HCT116 (cell line): ENCODE measurements around the gene UVRAG. TPM values are rescaled to one million over a fixed set of nuclear protein-coding genes. Genes with fewer than 3 reads are reported as not detected.

Experiments used
- ATAC-seq: fragments of 200-7000 bp; cut with Tn5 transposase; 2 replicates; pipeline ENCODE4 v1.9.1; 2020; ENCODE audit warnings: mild to moderate bottlenecking, moderate library complexity
- BruUV-seq: library from RNA; stranded (reverse); fragments of 400-500 nt; replicated peaks from 2 replicates; lab custom pipeline; 2021; lab: Mats Ljungman, UMichigan
- CTCF ChIA-PET: fragments of 300-600 bp; sonication (Branson Sonifier 250); formaldehyde crosslinking; loops from one replicate; lab custom pipeline; 2021; ENCODE audit warnings: antibody characterized with exemption; lab: Charles Lee
- POLR2A ChIA-PET: fragments of 300-600, 350-600 bp; sonication (Branson Sonifier 250); formaldehyde crosslinking; loops from one replicate; lab custom pipeline; 2021; ENCODE audit warnings: antibody characterized with exemption; lab: Charles Lee
- RAD21 ChIA-PET, 2 experiments: fragments of 300-600 bp; sonication (Branson Sonifier 250); formaldehyde crosslinking; loops; one replicate each; lab custom pipeline; 2023; ENCODE audit warnings: low total read pairs in 2 of 2; ENCODE audit not compliant: uncharacterized antibody in 2 of 2, unreplicated experiment in 2 of 2, low non-redundant PET in 1 of 2; lab: Charles Lee
- DNase-seq: peaks from one replicate; pipeline ENCODE4 v3.0.0-alpha.2; 2010; ENCODE audit warnings: low read depth, low spot score
- H2AFZ ChIP-seq: fragments of 200-600 bp; shearing (Covaris generic), sonication (generic); 2 replicates; pipeline ENCODE4 v1.6.1; 2017; ENCODE audit warnings: low read depth, mixed run types, mixed read lengths, antibody characterized with exemption, low read length; ENCODE audit not compliant: poor library complexity, severe bottlenecking
- H3K27ac ChIP-seq: 2 replicates; pipeline ENCODE4 v1.5.1; 2012; ENCODE audit warnings: low read depth, low read length
- H3K27me3 ChIP-seq: fragments of 200-600 bp; sonication (generic); 2 replicates; pipeline ENCODE4 v1.6.1; 2016; ENCODE audit warnings: mixed run types, low read length, mixed read lengths; ENCODE audit not compliant: insufficient read depth
- H3K36me3 ChIP-seq, 2 experiments: fragments of 200-500 bp in 1 of 2; fragments of 200-600 bp in 1 of 2; sonication (Bioruptor generic) in 1 of 2; sonication (generic) in 1 of 2; 2 replicates each; pipeline versions ENCODE4 v1.5.1 to v1.6.1; 2014 to 2016; ENCODE audit warnings: low read length in 2 of 2, inconsistent platforms in 1 of 2, mixed read lengths in 1 of 2, mixed run types in 1 of 2; ENCODE audit not compliant: insufficient read depth in 2 of 2, control insufficient read depth in 1 of 2
- H3K4me1 ChIP-seq, 2 experiments: fragments of 200-600 bp in 1 of 2; sonication (generic) in 1 of 2; 2 replicates each; pipeline versions ENCODE4 v1.5.1 to v1.6.1; 2012 to 2017; ENCODE audit warnings: low read length in 2 of 2, inconsistent platforms in 1 of 2, mild to moderate bottlenecking in 1 of 2, mixed read lengths in 1 of 2, mixed run types in 1 of 2, moderate library complexity in 1 of 2; ENCODE audit not compliant: insufficient read depth in 2 of 2, control insufficient read depth in 1 of 2
- H3K4me2 ChIP-seq: fragments of 200-600 bp; sonication (generic); 2 replicates; pipeline ENCODE4 v1.6.1; 2017; ENCODE audit warnings: mixed run types, low read length, mixed read lengths
- H3K4me3 ChIP-seq, 2 experiments: fragments of 200-600 bp in 1 of 2; sonication (generic) in 1 of 2; replicated peaks in 1 of 2; 2 replicates each; pipeline ENCODE4 v1.5.1; 2011 to 2016; ENCODE audit warnings: low read length in 2 of 2, control low read depth in 1 of 2, low read depth in 1 of 2, mild to moderate bottlenecking in 1 of 2, mixed read lengths in 1 of 2, mixed run types in 1 of 2
- H3K79me2 ChIP-seq: fragments of 200-600 bp; sonication (generic); 2 replicates; pipeline ENCODE4 v1.6.1; 2017; ENCODE audit warnings: mild to moderate bottlenecking, mixed run types, low read length, moderate library complexity, mixed read lengths; ENCODE audit not compliant: insufficient read depth
- H3K9ac ChIP-seq: fragments of 200-600 bp; sonication (generic); 2 replicates; pipeline ENCODE4 v1.6.1; 2016; ENCODE audit warnings: low read length, mixed read lengths
- H3K9me2 ChIP-seq: fragments of 200-600 bp; sonication (generic), shearing (Covaris generic); 2 replicates; pipeline ENCODE4 v1.6.1; 2017; ENCODE audit warnings: mixed run types, mild to moderate bottlenecking, moderate library complexity; ENCODE audit not compliant: insufficient read depth
- H3K9me3 ChIP-seq, 2 experiments: fragments of 200-500 bp in 1 of 2; fragments of 200-600 bp in 1 of 2; sonication (Bioruptor generic) in 1 of 2; sonication (generic) in 1 of 2; 2 replicates each; pipeline ENCODE4 v1.6.1; 2014 to 2017; ENCODE audit warnings: low read length in 2 of 2, mixed read lengths in 2 of 2, inconsistent platforms in 1 of 2, low read depth in 1 of 2, mild to moderate bottlenecking in 1 of 2, mixed run types in 1 of 2, moderate library complexity in 1 of 2; ENCODE audit not compliant: control insufficient read depth in 1 of 2, insufficient read depth in 1 of 2
- H4K20me1 ChIP-seq: fragments of 200-600 bp; sonication (generic), shearing (Covaris generic); 2 replicates; pipeline ENCODE4 v1.6.1; 2017; ENCODE audit warnings: mixed run types, mild to moderate bottlenecking, moderate library complexity; ENCODE audit not compliant: insufficient read depth
- CBX3 ChIP-seq: IDR thresholded peaks from 2 replicates; pipeline ENCODE4 v1.6.1; 2012; ENCODE audit warnings: low read depth
- FOSL1 ChIP-seq: IDR thresholded peaks from 2 replicates; pipeline ENCODE4 v1.6.1; 2012; ENCODE audit warnings: low read depth
- SIN3A ChIP-seq: IDR thresholded peaks from 2 replicates; pipeline ENCODE4 v1.6.1; 2012; ENCODE audit warnings: low read depth
- SRF ChIP-seq: IDR thresholded peaks from 2 replicates; pipeline ENCODE4 v1.6.1; 2012; ENCODE audit warnings: low read depth
- YY1 ChIP-seq: IDR thresholded peaks from 2 replicates; pipeline ENCODE4 v1.6.1; 2011; ENCODE audit warnings: low read length, low read depth, moderate library complexity, mild to moderate bottlenecking; ENCODE audit not compliant: insufficient replicate concordance; ENCODE audit errors: extremely low read depth
- ZFX ChIP-seq: fragments of 450-650 bp; IDR thresholded peaks from 2 replicates; pipeline ENCODE4 v1.6.1; 2017
- ZNF274 ChIP-seq: fragments of 200-500 bp; sonication (Bioruptor generic); IDR thresholded peaks from 2 replicates; pipeline ENCODE4 v1.6.1; 2014; ENCODE audit warnings: mild to moderate bottlenecking, low read depth, low read length, inconsistent platforms
- intact Hi-C: fragments of 100-400 bp; cut with micrococcal nuclease; formaldehyde crosslinking; loops from 2 replicates; pipeline ENCODE4 v1.10.0; 2022
- total RNA-seq: library from RNA; stranded (reverse); gene quantifications from one replicate; pipeline ENCODE4 v1.2.1, GENCODE V29; 2021; ENCODE audit not compliant: unreplicated experiment
- TF ChIP-seq, protein P1 (sequence below): IDR thresholded peaks from 2 replicates; pipeline ENCODE4 v1.6.1; 2012; ENCODE audit warnings: low read depth
- TF ChIP-seq, protein P2 (sequence below), 3 experiments: fragments of 200-600 bp in 1 of 3; sonication (generic) in 1 of 3; IDR thresholded peaks in 2 of 3; conservative IDR thresholded peaks in 1 of 3; 2 replicates each; pipeline ENCODE4 v1.5.1; 2012 to 2017; ENCODE audit warnings: low read depth in 2 of 3, low read length in 2 of 3, antibody characterized with exemption in 1 of 3, borderline replicate concordance in 1 of 3, control low read depth in 1 of 3, mild to moderate bottlenecking in 1 of 3, mixed read lengths in 1 of 3, mixed run types in 1 of 3, moderate library complexity in 1 of 3; ENCODE audit not compliant: insufficient read depth in 1 of 3

The UVRAG gene
- total RNA-seq, 1 experiment from 2014 or later, result 12.3 TPM

DNA sequence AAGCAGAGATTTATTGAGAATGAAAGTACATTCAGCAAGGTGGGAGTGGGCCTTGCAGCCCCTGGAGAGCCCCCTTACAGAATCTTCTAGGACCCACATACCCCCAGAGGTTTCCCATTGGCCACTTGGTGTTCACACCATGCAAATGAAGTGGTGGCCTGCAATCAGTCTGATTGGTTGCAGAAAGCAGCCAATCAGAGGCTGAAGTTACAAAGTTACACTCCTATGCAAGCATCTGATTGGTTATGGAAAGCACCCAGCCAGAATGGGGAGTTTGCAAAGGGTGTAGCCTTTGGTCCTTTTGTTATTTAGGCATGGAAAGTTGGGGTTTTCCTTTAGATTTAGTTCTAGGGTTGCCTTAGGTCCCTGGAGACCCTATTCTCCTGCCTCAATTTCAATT, 34.9 kb downstream of the UVRAG start:
- H3K27me3 ChIP-seq, result no peaks in the 10 kb centered on the region
- DNase-seq (no peak), ATAC-seq (no peak)
- H3K36me3 ChIP-seq, result no peaks in the 10 kb centered on the region
- H3K9me2 ChIP-seq, result no peaks in the 10 kb centered on the region
- 0 out of 2 replicates have a peak, but pooled peaks cover 8% of the 10 kb centered on the region for H3K79me2 ChIP-seq
- RAD21 ChIA-PET, result no interaction called here
- H4K20me1 ChIP-seq, result no peaks in the 10 kb centered on the region
- H3K4me2 ChIP-seq, result no peak overlapping the region
- H3K27ac ChIP-seq, result no peak overlapping the region
- H3K4me3 ChIP-seq, result no peak overlapping the region
- H3K4me1 ChIP-seq, result no peaks in the 10 kb centered on the region
- no peak overlapping the region for H2AFZ ChIP-seq
- CTCF ChIA-PET, result no interaction called here
- POLR2A ChIA-PET, result no interaction called here
- intact Hi-C loops, result no loop called here
- no TSS peak for BruUV-seq
- H3K9ac ChIP-seq, result no peak overlapping the region
- H3K9me3 ChIP-seq, result no peaks in the 10 kb centered on the region
- TF ChIP-seq YY1 (no peak), SRF (no peak), ZNF274 (no peak), SIN3A (no peak), ZFX (no peak), FOSL1 (no peak), CBX3 (no peak)
- TF ChIP-seq, protein P1, sequence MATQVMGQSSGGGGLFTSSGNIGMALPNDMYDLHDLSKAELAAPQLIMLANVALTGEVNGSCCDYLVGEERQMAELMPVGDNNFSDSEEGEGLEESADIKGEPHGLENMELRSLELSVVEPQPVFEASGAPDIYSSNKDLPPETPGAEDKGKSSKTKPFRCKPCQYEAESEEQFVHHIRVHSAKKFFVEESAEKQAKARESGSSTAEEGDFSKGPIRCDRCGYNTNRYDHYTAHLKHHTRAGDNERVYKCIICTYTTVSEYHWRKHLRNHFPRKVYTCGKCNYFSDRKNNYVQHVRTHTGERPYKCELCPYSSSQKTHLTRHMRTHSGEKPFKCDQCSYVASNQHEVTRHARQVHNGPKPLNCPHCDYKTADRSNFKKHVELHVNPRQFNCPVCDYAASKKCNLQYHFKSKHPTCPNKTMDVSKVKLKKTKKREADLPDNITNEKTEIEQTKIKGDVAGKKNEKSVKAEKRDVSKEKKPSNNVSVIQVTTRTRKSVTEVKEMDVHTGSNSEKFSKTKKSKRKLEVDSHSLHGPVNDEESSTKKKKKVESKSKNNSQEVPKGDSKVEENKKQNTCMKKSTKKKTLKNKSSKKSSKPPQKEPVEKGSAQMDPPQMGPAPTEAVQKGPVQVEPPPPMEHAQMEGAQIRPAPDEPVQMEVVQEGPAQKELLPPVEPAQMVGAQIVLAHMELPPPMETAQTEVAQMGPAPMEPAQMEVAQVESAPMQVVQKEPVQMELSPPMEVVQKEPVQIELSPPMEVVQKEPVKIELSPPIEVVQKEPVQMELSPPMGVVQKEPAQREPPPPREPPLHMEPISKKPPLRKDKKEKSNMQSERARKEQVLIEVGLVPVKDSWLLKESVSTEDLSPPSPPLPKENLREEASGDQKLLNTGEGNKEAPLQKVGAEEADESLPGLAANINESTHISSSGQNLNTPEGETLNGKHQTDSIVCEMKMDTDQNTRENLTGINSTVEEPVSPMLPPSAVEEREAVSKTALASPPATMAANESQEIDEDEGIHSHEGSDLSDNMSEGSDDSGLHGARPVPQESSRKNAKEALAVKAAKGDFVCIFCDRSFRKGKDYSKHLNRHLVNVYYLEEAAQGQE, result no peak
- TF ChIP-seq, protein P2, sequence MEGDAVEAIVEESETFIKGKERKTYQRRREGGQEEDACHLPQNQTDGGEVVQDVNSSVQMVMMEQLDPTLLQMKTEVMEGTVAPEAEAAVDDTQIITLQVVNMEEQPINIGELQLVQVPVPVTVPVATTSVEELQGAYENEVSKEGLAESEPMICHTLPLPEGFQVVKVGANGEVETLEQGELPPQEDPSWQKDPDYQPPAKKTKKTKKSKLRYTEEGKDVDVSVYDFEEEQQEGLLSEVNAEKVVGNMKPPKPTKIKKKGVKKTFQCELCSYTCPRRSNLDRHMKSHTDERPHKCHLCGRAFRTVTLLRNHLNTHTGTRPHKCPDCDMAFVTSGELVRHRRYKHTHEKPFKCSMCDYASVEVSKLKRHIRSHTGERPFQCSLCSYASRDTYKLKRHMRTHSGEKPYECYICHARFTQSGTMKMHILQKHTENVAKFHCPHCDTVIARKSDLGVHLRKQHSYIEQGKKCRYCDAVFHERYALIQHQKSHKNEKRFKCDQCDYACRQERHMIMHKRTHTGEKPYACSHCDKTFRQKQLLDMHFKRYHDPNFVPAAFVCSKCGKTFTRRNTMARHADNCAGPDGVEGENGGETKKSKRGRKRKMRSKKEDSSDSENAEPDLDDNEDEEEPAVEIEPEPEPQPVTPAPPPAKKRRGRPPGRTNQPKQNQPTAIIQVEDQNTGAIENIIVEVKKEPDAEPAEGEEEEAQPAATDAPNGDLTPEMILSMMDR (IDR thresholded peaks at IDR 0.05 in 2 of 3, conservative IDR thresholded peaks at IDR 0.05 in 1 of 3; ENCODE audit: borderline replicate concordance in 1 of 3, insufficient read depth in 1 of 3, low read depth in 2 of 3, low read length in 2 of 3), result no peak
